GM23248 (cell line): ENCODE data around the gene AURKA. TPM values are rescaled to one million over a fixed set of nuclear protein-coding genes. Genes with fewer than 3 reads are reported as not detected.

Source experiments
- DNase-seq: peaks from one replicate; pipeline ENCODE4 v3.0.0-alpha.2; 2015
- H2AFZ ChIP-seq: fragments of 200-600 bp; sonication (generic); 2 replicates; pipeline ENCODE4 v1.6.1; 2016; ENCODE audit warnings: antibody characterized with exemption
- H3F3A ChIP-seq: fragments of 200-600 bp; sonication (generic); 2 replicates; pipeline ENCODE4 v1.6.1; 2016; ENCODE audit warnings: mild to moderate bottlenecking, antibody characterized with exemption, mixed run types; ENCODE audit not compliant: insufficient read depth
- H3K27ac ChIP-seq: fragments of 200-600 bp; sonication (generic); 2 replicates; pipeline ENCODE4 v1.5.1; 2016; ENCODE audit warnings: mild to moderate bottlenecking
- H3K27me3 ChIP-seq: fragments of 200-600 bp; sonication (generic); replicated peaks from 2 replicates; pipeline ENCODE4 v1.6.1; 2016; ENCODE audit warnings: mild to moderate bottlenecking; ENCODE audit not compliant: insufficient read depth
- H3K36me3 ChIP-seq: fragments of 200-600 bp; sonication (generic); 2 replicates; pipeline ENCODE4 v1.6.1; 2016; ENCODE audit warnings: low read depth, mild to moderate bottlenecking
- H3K4me1 ChIP-seq: fragments of 200-600 bp; sonication (generic); 2 replicates; pipeline ENCODE4 v1.6.1; 2016; ENCODE audit warnings: mild to moderate bottlenecking; ENCODE audit not compliant: insufficient read depth
- H3K4me2 ChIP-seq: fragments of 200-600 bp; sonication (generic); one replicate; pipeline ENCODE4 v1.6.1; 2016; ENCODE audit warnings: mild to moderate bottlenecking; ENCODE audit not compliant: unreplicated experiment
- H3K4me3 ChIP-seq: fragments of 200-600 bp; sonication (generic); 2 replicates; pipeline ENCODE4 v1.5.1; 2016; ENCODE audit warnings: mild to moderate bottlenecking
- H3K79me2 ChIP-seq: fragments of 200-600 bp; sonication (generic); 2 replicates; pipeline ENCODE4 v1.6.1; 2016; ENCODE audit warnings: mild to moderate bottlenecking; ENCODE audit not compliant: insufficient read depth
- H3K9ac ChIP-seq: fragments of 200-600 bp; sonication (generic); 2 replicates; pipeline ENCODE4 v1.6.1; 2016; ENCODE audit warnings: mild to moderate bottlenecking
- H3K9me2 ChIP-seq: fragments of 200-600 bp; sonication (generic); 2 replicates; pipeline ENCODE4 v1.6.1; 2016; ENCODE audit warnings: mixed run types, mild to moderate bottlenecking, moderate library complexity; ENCODE audit not compliant: insufficient read depth
- H3K9me3 ChIP-seq: fragments of 200-600 bp; sonication (generic); one replicate; pipeline ENCODE4 v1.6.1; 2017; ENCODE audit warnings: low read depth
- H4K20me1 ChIP-seq: fragments of 200-600 bp; sonication (generic); 2 replicates; pipeline ENCODE4 v1.6.0; 2016; ENCODE audit not compliant: insufficient read depth
- EZH2 ChIP-seq: fragments of 200-600 bp; sonication (generic); IDR thresholded peaks from 2 replicates; pipeline ENCODE4 v1.6.1; 2018; ENCODE audit warnings: antibody characterized with exemption, mild to moderate bottlenecking; ENCODE audit not compliant: insufficient read depth, poor library complexity, severe bottlenecking
- EZH2phosphoT487 ChIP-seq: fragments of 200-600 bp; sonication (generic); IDR thresholded peaks from 2 replicates; pipeline ENCODE4 v1.6.1; 2018; ENCODE audit warnings: antibody characterized with exemption, moderate library complexity, mild to moderate bottlenecking, low read depth; ENCODE audit not compliant: insufficient read depth
- WGBS, 2 experiments: methylation state at CpG; one replicate each; pipeline ENCODE4 v1.1.6; 2015 to 2017; ENCODE audit warnings: low lambda C conversion rate in 2 of 2, low coverage in 1 of 2; ENCODE audit errors: missing lambda C conversion rate in 2 of 2; 5-methylcytosine and 5-hydroxymethylcytosine counted together
- in situ Hi-C: fragments of 300-500 bp; cut with MboI; formaldehyde crosslinking; loops from 2 replicates; pipeline ENCODE4 v1.15.0; 2020
- polyA plus RNA-seq: library from polyadenylated mRNA; unstranded; fragments of >200 nt; fragmentation: Nextera tagmentation; extraction: Ambion mirVana; gene quantifications from 2 replicates; pipeline ENCODE4 v1.2.1, GENCODE V29; 2016
- total RNA-seq: library from RNA; depleted of rRNA; stranded (reverse); fragments of >200 nt; shearing (Covaris generic); gene quantifications from 2 replicates; pipeline ENCODE4 v1.2.3, GENCODE V29; 2014

The AURKA gene
- total and polyA plus RNA-seq, 2 experiments from 2014 or later, result 70.8 to 88.5 TPM

DNA sequence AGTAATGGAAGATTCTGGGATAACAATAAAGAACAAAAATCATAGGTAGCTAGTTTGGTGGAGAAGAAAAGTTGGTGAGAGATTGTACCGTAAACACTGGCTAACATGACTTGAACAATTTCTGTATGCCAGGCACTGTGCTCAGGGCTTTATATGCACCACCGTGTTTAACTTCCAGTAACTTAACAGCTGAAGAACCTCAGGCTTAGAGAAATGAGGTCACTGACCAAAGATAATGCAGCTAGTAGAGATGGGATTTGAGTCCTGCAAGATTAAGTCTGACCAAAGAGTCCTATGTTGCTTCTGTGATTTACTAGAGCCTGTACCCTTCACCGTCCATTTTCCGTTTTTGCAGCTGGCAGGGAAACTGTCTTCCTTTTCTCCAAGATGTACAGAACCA lies 3.2 kb upstream of the AURKA start:
- peak overlapping the region; percentile 99 for H3K4me2 ChIP-seq

DNA sequence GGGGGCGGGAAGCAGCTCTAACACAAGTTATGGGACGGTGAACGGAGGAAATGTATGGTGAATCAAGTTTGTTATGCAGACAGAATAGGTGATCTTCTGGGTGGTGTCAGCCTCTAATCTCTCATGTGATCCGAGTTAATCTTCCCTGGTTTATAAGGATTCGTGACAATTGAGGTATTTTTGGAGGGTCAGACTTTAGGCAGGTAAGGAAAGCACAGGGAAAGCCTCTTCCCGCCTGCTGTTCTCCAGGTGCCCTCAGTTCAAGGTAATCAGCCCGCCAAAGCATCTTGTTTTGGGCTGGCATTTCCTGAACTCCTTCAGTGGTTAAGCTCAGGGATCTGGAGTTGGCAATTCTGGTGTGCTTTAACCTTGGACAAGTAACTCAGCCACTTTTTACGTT lies 1.6 kb upstream of the AURKA start:
- 55 to 60% methylated on average over 8 of the region's 8 CpGs for WGBS, 2 experiments
- H3K4me3 ChIP-seq, result peak overlapping the region; percentile 96
- peak overlapping the region; percentile 99 for H3K4me2 ChIP-seq
- peaks cover 34% of the 10 kb centered on the region for H3K36me3 ChIP-seq
- peak overlapping the region; percentile 96 for H3K9ac ChIP-seq
- H3K4me1 ChIP-seq, result peaks cover 24% of the 10 kb centered on the region
- H3K9me3 ChIP-seq, result no peaks in the 10 kb centered on the region
- TF ChIP-seq EZH2 (no peak), EZH2phosphoT487 (no peak)
- H3K79me2 ChIP-seq, result peaks cover 92% of the 10 kb centered on the region
- no peaks in the 10 kb centered on the region for H4K20me1 ChIP-seq
- H3F3A ChIP-seq, result peaks cover 39% of the 10 kb centered on the region
- in situ Hi-C loops, result loop anchor here (10.0 kb wide), 1 partner anchor 81 kb away; no protein-coding TSS in a partner anchor
- no peak overlapping the region; the same call in 1 of the 2 replicates for H2AFZ ChIP-seq
- H3K27ac ChIP-seq, result peak overlapping the region; percentile 85
- H3K9me2 ChIP-seq, result no peaks in the 10 kb centered on the region
- DNase-seq, result no peak
- no peaks in the 10 kb centered on the region for H3K27me3 ChIP-seq

More for the DNA sequence above, 3.2 kb upstream of the AURKA start:
- H3K9ac ChIP-seq, result no peak overlapping the region
- H3K4me3 ChIP-seq, result 0 out of 2 replicates have a peak overlapping the region, but pooled peaks have one; percentile 24
- H3K27ac ChIP-seq, result no peak overlapping the region
- peaks cover 33% of the 10 kb centered on the region for H3K4me1 ChIP-seq
- H3K36me3 ChIP-seq, result peaks cover 48% of the 10 kb centered on the region
- H2AFZ ChIP-seq, result no peak overlapping the region
- H3K27me3 ChIP-seq, result no peaks in the 10 kb centered on the region
- H3F3A ChIP-seq, result peaks cover 52% of the 10 kb centered on the region
- no peaks in the 10 kb centered on the region for H3K9me3 ChIP-seq
- DNase-seq, result no peak
- H3K9me2 ChIP-seq, result no peaks in the 10 kb centered on the region
- in situ Hi-C loops, result loop anchor here (10.0 kb wide), 1 partner anchor 80 kb away; no protein-coding TSS in a partner anchor
- TF ChIP-seq EZH2phosphoT487 (no peak), EZH2 (no peak)
- H3K79me2 ChIP-seq, result peaks cover 92% of the 10 kb centered on the region
- WGBS, 2 experiments, result 75 to 77% methylated on average over 4 of the region's 4 CpGs
- H4K20me1 ChIP-seq, result no peaks in the 10 kb centered on the region

DNA sequence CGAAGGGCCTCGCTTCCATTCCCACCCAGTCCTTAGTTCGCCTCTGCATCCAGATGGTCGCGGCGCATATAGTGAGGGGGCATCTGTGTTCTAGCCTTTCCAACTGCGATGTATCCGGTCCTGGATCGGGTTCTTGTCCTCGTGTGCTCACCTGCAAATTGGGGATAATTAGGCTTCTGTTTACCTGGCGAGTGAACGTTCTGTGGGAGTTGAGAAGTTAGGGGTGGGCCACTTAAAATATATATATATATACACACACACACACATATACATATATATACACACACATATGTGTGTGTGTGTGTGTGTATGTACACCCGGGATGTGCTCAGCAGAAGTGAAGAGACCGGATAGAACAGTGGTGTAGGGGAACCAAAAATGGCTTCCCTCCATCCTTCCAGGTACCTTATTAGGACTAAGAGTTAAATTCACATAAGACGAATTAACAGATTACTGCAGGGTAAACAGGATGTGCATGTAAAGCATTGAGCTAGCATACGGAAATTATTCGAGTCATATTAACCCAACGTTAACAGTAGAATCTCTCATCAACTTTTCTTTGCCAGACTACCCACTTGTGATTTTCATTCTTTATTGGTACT lies 967 bp upstream of the AURKA start:
- in situ Hi-C loops, result loop anchor here (10.0 kb wide), 1 partner anchor 82 kb away; no protein-coding TSS in a partner anchor
- WGBS, 2 experiments, result 2 to 3% methylated on average over 18 of the region's 18 CpGs

DNA sequence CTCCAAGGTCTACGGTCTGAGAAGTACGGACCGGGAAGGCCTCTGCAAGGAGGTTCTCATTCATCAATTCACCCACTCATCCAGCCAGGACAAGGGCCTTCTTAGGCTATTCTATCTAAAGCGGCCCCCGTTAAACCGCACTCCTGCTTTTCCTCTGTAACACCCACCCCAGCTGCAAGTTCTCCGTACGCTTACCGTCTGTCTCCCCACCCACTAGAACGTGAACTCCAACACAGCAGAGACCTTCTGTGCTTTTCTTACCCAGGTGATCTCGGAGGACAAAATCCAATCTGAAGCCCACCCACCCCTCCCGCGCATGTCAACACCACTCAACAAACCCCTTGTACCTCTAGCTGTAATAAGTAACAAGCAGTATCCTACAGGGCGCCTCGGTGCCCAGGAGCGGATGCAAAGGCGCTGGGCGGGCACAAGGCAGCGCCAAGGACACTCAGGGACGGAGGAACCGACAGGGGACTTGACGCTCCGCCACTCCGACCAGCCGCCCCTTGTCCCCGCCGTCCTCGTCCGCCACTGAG lies 351 bp downstream of the AURKA start:
- in situ Hi-C loops, result loop anchor here (10.0 kb wide), 1 partner anchor 83 kb away; no protein-coding TSS in a partner anchor
- no peak for TF ChIP-seq EZH2
- TF ChIP-seq EZH2phosphoT487, result no peak
- DNase-seq, result peak; percentile 43

More for the DNA sequence above, 967 bp upstream of the AURKA start:
- Histone ChIP-seq H3K4me1 (peaks cover 24% of the 10 kb centered on the region), H3F3A (peaks cover 37% of the 10 kb centered on the region), H3K27me3 (no peaks in the 10 kb centered on the region), H3K4me2 (peak overlapping the region; percentile 99), H3K9me2 (no peaks in the 10 kb centered on the region), H2AFZ (peak overlapping the region; percentile 79), H3K9ac (peak overlapping the region; percentile 96), H3K27ac (peak overlapping the region; percentile 85), H3K79me2 (peaks cover 92% of the 10 kb centered on the region), H4K20me1 (no peaks in the 10 kb centered on the region), H3K9me3 (no peaks in the 10 kb centered on the region), H3K4me3 (peak overlapping the region; percentile 96), H3K36me3 (peaks cover 32% of the 10 kb centered on the region)
- TF ChIP-seq EZH2phosphoT487 (no peak), EZH2 (no peak)
- DNase-seq, result peak; percentile 41

More for the DNA sequence above, 351 bp downstream of the AURKA start:
- peaks cover 29% of the 10 kb centered on the region for H3K36me3 ChIP-seq
- H3K9ac ChIP-seq, result peak overlapping the region; percentile 96
- H3K4me3 ChIP-seq, result peak overlapping the region; percentile 96
- no peaks in the 10 kb centered on the region for H3K9me3 ChIP-seq
- H3K27me3 ChIP-seq, result no peaks in the 10 kb centered on the region
- peaks cover 24% of the 10 kb centered on the region for H3K4me1 ChIP-seq
- whole genome bisulfite sequencing, 2 experiments, result 1 to 3% methylated on average over 19 to 29 of the region's 29 CpGs
- H2AFZ ChIP-seq, result peak overlapping the region; percentile 80
- peak overlapping the region; percentile 85 for H3K27ac ChIP-seq
- peak overlapping the region; percentile 92 for H3K4me2 ChIP-seq
- H4K20me1 ChIP-seq, result no peaks in the 10 kb centered on the region
- no peaks in the 10 kb centered on the region for H3K9me2 ChIP-seq
- H3K79me2 ChIP-seq, result peaks cover 92% of the 10 kb centered on the region
- peaks cover 33% of the 10 kb centered on the region; the same call in 1 of the 2 replicates for H3F3A ChIP-seq
